K562 (cell line): Measurements from ENCODE around the gene KISS1. TPM values are rescaled to one million over a fixed set of nuclear protein-coding genes. Genes with fewer than 3 reads are reported as not detected.

Source experiments
- ASH1L ChIP-seq: fragments of 450-650 bp; IDR thresholded peaks from 2 replicates; pipeline ENCODE4 v1.6.1; 2018; ENCODE audit warnings: borderline replicate concordance, mild to moderate bottlenecking, low read depth; ENCODE audit not compliant: partially characterized antibody
- BMI1 ChIP-seq: fragments of 150-350 bp; IDR thresholded peaks from 2 replicates; pipeline ENCODE4 v1.6.1; 2014; ENCODE audit warnings: low read length
- CC2D1A ChIP-seq: fragments of 450-650 bp; IDR thresholded peaks from 2 replicates; pipeline ENCODE4 v1.6.1; 2017; ENCODE audit warnings: mild to moderate bottlenecking
- CHCHD3 ChIP-seq: fragments of 250-450 bp; sonication (Bioruptor Pico); IDR thresholded peaks from 2 replicates; pipeline ENCODE4 v2.1.2; 2022; ENCODE audit warnings: mild to moderate bottlenecking
- CREB1 ChIP-seq, 2 experiments: sonication (generic) in 1 of 2; formaldehyde crosslinking in 1 of 2; IDR thresholded peaks; 2 replicates each; pipeline versions ENCODE4 v1.6.1 to v1.8.0; 2012 to 2022; ENCODE audit warnings: inconsistent platforms in 1 of 2, mild to moderate bottlenecking in 1 of 2, missing genetic modification reagents in 1 of 2, moderate library complexity in 1 of 2
- CREM ChIP-seq: IDR thresholded peaks from 2 replicates; pipeline ENCODE4 v1.6.1; 2014; ENCODE audit warnings: antibody characterized with exemption, low read depth
- FOXK1 ChIP-seq: sonication (generic); formaldehyde crosslinking; IDR thresholded peaks from 2 replicates; pipeline ENCODE4 v1.8.0; 2022; ENCODE audit warnings: missing genetic modification reagents, mild to moderate bottlenecking, borderline replicate concordance
- HNRNPH1 ChIP-seq: fragments of 200-400 bp; formaldehyde crosslinking; optimal IDR thresholded peaks from 2 replicates; pipeline ENCODE3; 2017; ENCODE audit warnings: low read depth, mild to moderate bottlenecking, low read length, moderate library complexity
- HNRNPLL ChIP-seq: fragments of 200-400 bp; formaldehyde crosslinking; IDR thresholded peaks from 2 replicates; pipeline ENCODE4 v1.6.1; 2017; ENCODE audit warnings: low read length, low read depth, mild to moderate bottlenecking; ENCODE audit not compliant: poor library complexity, severe bottlenecking
- IFI16 ChIP-seq: fragments of 250-450 bp; sonication (Bioruptor Pico); IDR thresholded peaks from 2 replicates; pipeline ENCODE4 v2.1.2; 2022; ENCODE audit warnings: mild to moderate bottlenecking, inconsistent platforms
- IRF2 ChIP-seq: sonication (generic); formaldehyde crosslinking; IDR thresholded peaks from 2 replicates; pipeline ENCODE4 v1.8.1; 2022; ENCODE audit warnings: mild to moderate bottlenecking, missing genetic modification reagents
- JUND ChIP-seq, 2 experiments: IDR thresholded peaks; 2 replicates in 1 of 2; 3 replicates in 1 of 2; pipeline ENCODE4 v1.6.1; 2011; ENCODE audit warnings: borderline replicate concordance in 2 of 2, low read depth in 2 of 2, low read length in 2 of 2, improper control_type of control experiment in 1 of 2, missing biosample characterization in 1 of 2, missing genetic modification characterization in 1 of 2, missing genetic modification reagents in 1 of 2
- KLF13 ChIP-seq: fragments of 450-650 bp; IDR thresholded peaks from 2 replicates; pipeline ENCODE4 v1.6.1; 2016; ENCODE audit warnings: missing genetic modification characterization, low read depth, mild to moderate bottlenecking, missing compliant biosample characterization, moderate library complexity, borderline replicate concordance
- NR2C1 ChIP-seq, 2 experiments: fragments of 450-650 bp; IDR thresholded peaks; 2 replicates each; pipeline ENCODE4 v1.6.1; 2017; ENCODE audit warnings: mild to moderate bottlenecking in 2 of 2, antibody characterized with exemption in 1 of 2, inconsistent platforms in 1 of 2, missing compliant biosample characterization in 1 of 2, missing genetic modification characterization in 1 of 2
- PHB ChIP-seq: fragments of 250-450 bp; sonication (Bioruptor Pico); IDR thresholded peaks from 2 replicates; pipeline ENCODE4 v1.5.0; 2021
- PML ChIP-seq: IDR thresholded peaks from 2 replicates; pipeline ENCODE4 v1.6.1; 2012; ENCODE audit warnings: low read length, inconsistent platforms
- PRPF4 ChIP-seq: fragments of 200-400 bp; formaldehyde crosslinking; IDR thresholded peaks from one replicate; pipeline ENCODE4 v1.6.1; 2017; ENCODE audit warnings: low read length, low read depth, mild to moderate bottlenecking; ENCODE audit not compliant: insufficient read depth, poor library complexity, severe bottlenecking
- SRF ChIP-seq, 2 experiments: fragments of 250-450, 450-650 bp in 1 of 2; sonication (Bioruptor Pico) in 1 of 2; sonication (generic) in 1 of 2; formaldehyde crosslinking; IDR thresholded peaks; 2 replicates each; pipeline versions ENCODE4 v1.5.0 to v1.5.1; 2020 to 2022; ENCODE audit warnings: mild to moderate bottlenecking in 1 of 2, missing genetic modification reagents in 1 of 2
- TEAD1 ChIP-seq, 2 experiments: fragments of 450-650 bp in 1 of 2; sonication (generic) in 1 of 2; formaldehyde crosslinking; IDR thresholded peaks; 2 replicates each; pipeline versions ENCODE4 v1.4.0 to v1.8.0; 2020 to 2022; ENCODE audit warnings: mild to moderate bottlenecking in 2 of 2, missing genetic modification reagents in 1 of 2
- TEAD4 ChIP-seq, 2 experiments: sonication (generic) in 1 of 2; formaldehyde crosslinking in 1 of 2; IDR thresholded peaks; 2 replicates each; pipeline versions ENCODE4 v1.6.1 to v1.8.0; 2012 to 2022; ENCODE audit warnings: borderline replicate concordance in 1 of 2, inconsistent platforms in 1 of 2, low read length in 1 of 2, mild to moderate bottlenecking in 1 of 2, missing genetic modification reagents in 1 of 2
- ZBTB7A ChIP-seq: IDR thresholded peaks from 2 replicates; pipeline ENCODE4 v1.6.1; 2011; ENCODE audit warnings: low read depth, mild to moderate bottlenecking, low read length, moderate library complexity, borderline replicate concordance; ENCODE audit not compliant: control insufficient read depth
- ZKSCAN8 ChIP-seq: fragments of 200-800 bp; sonication (Bioruptor generic); IDR thresholded peaks from 2 replicates; pipeline ENCODE4 v1.6.1; 2016; ENCODE audit warnings: missing genetic modification characterization, missing compliant biosample characterization
- ZNF140 ChIP-seq: fragments of 250-450 bp; sonication (Bioruptor Pico); IDR thresholded peaks from 2 replicates; pipeline ENCODE4 v1.8.0; 2021; ENCODE audit warnings: moderate library complexity, mild to moderate bottlenecking, inconsistent platforms
- ZNF212 ChIP-seq: fragments of 450-650 bp; formaldehyde crosslinking; IDR thresholded peaks from 2 replicates; pipeline ENCODE4 v1.4.0; 2020; ENCODE audit warnings: mild to moderate bottlenecking
- ZNF347 ChIP-seq: fragments of 450-650 bp; formaldehyde crosslinking; IDR thresholded peaks from 2 replicates; pipeline ENCODE4 v1.4.0; 2020; ENCODE audit warnings: low read depth, mild to moderate bottlenecking, moderate library complexity
- ZNF445 ChIP-seq: fragments of 250-450 bp; sonication (Bioruptor Pico); IDR thresholded peaks from 2 replicates; pipeline ENCODE4 v1.4.0; 2020; ENCODE audit warnings: low read depth, mild to moderate bottlenecking, moderate library complexity
- ZNF561 ChIP-seq: fragments of 450-650 bp; formaldehyde crosslinking; conservative IDR thresholded peaks from 2 replicates; pipeline ENCODE4 v1.4.0; 2020; ENCODE audit warnings: mild to moderate bottlenecking, moderate library complexity
- ZNF57 ChIP-seq: fragments of 450-650 bp; formaldehyde crosslinking; IDR thresholded peaks from 2 replicates; pipeline ENCODE4 v1.4.0; 2020; ENCODE audit warnings: mild to moderate bottlenecking, moderate library complexity
- polyA plus RNA-seq, 8 experiments: library from polyadenylated mRNA; depleted of rRNA in 4 of 8; stranded (reverse) in 5 of 8; unstranded in 3 of 8; fragments of >200 nt; fragmentation: Nextera tagmentation in 2 of 8; fragmentation: Illumina TruSeq in 1 of 8; extraction: Ambion mirVana in 2 of 8; extraction: Trizol in 1 of 8; gene quantifications; 2 replicates each; pipeline versions ENCODE4 v1.2.1 to v1.2.3, GENCODE V29; 2011 to 2014; ENCODE audit warnings: inconsistent platforms in 1 of 8, missing spikeins in 1 of 8
- total RNA-seq, 7 experiments: library from RNA; depleted of rRNA in 6 of 7; stranded (reverse); fragments of >200 nt in 6 of 7; fragmentation: Illumina TruSeq in 2 of 7; extraction: Trizol in 2 of 7; gene quantifications; 2 replicates each; pipeline versions ENCODE4 v1.2.1 to v1.2.3, GENCODE V29; 2011 to 2021; ENCODE audit warnings: low replicate concordance in 1 of 7
- TF ChIP-seq, protein P1 (sequence below): fragments of 450-650 bp; formaldehyde crosslinking; IDR thresholded peaks from 2 replicates; pipeline ENCODE4 v1.4.0; 2020; ENCODE audit warnings: mild to moderate bottlenecking, moderate library complexity

The KISS1 gene
- total and polyA plus RNA-seq, 9 of the 15 experiments (the other 6 are each of a cell fraction or from before 2014, with no cell fraction given) = 0.31 TPM; not detected in 8

DNA sequence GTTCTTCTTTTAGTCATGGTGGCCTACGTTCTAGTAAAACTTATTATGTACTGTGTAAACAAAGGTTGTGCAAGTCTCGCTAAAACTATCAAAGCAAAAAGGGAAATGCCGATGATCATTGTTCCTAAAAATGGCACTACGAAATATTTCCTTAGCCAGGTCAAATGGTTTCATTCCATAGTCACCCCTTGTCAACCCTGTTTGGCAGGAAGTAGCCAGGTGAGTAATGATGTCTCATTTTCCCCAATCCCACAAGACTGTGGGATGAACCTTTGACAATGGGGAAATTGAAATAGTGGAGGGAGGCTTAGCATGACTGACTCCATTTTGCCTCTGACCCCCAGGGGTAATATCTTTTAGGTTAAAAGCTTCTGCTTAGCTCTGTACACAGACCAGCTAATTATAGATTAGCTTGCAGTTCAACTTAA, 24.5 kb downstream of the KISS1 start (continued):
- TF ChIP-seq TEAD4 (IDR thresholded peaks at IDR 0.05; ENCODE audit: low read length) = no peak
- TF ChIP-seq TEAD4 (CRISPR knock-in tag; IDR thresholded peaks at IDR 0.05; ENCODE audit: borderline replicate concordance) = no peak
- TF ChIP-seq PML = no peak
- TF ChIP-seq ZKSCAN8 = peak; percentile 93
- TF ChIP-seq ZNF140 = no peak
- TF ChIP-seq FOXK1 (CRISPR knock-in tag) = no peak
- TF ChIP-seq ASH1L = no peak
- TF ChIP-seq BMI1 = no peak
- TF ChIP-seq ZNF57 (CRISPR knock-in tag) = peak; percentile 91
- no peak for TF ChIP-seq CC2D1A
- no peak for TF ChIP-seq ZBTB7A
- no peak for TF ChIP-seq KLF13
- TF ChIP-seq SRF (CRISPR knock-in tag; IDR thresholded peaks at IDR 0.05) = no peak
- TF ChIP-seq ZNF445 (CRISPR knock-in tag) = peak; percentile 96
- TF ChIP-seq CREB1 (IDR thresholded peaks at IDR 0.05) = no peak
- no peak for TF ChIP-seq CREB1 (CRISPR knock-in tag; IDR thresholded peaks at IDR 0.05)
- TF ChIP-seq TEAD1 (CRISPR knock-in tag; IDR thresholded peaks at IDR 0.05) = peak in 1 of 2 experiments; percentile 97; a peak in 2 of 4 replicates
- TF ChIP-seq IFI16 = peak; percentile 58; the same call in 1 of the 2 replicates
- TF ChIP-seq ZNF561 = peak; percentile 83; the same call in 1 of the 2 replicates
- no peak for TF ChIP-seq PRPF4
- TF ChIP-seq, protein P1, sequence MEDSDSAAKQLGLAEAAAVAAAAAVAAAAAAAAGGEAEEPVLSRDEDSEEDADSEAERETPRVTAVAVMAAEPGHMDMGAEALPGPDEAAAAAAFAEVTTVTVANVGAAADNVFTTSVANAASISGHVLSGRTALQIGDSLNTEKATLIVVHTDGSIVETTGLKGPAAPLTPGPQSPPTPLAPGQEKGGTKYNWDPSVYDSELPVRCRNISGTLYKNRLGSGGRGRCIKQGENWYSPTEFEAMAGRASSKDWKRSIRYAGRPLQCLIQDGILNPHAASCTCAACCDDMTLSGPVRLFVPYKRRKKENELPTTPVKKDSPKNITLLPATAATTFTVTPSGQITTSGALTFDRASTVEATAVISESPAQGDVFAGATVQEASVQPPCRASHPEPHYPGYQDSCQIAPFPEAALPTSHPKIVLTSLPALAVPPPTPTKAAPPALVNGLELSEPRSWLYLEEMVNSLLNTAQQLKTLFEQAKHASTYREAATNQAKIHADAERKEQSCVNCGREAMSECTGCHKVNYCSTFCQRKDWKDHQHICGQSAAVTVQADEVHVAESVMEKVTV (CRISPR knock-in tag) = peak; percentile 60
- no peak for TF ChIP-seq PHB (CRISPR knock-in tag)
- peak; percentile 95 for TF ChIP-seq ZNF347 (CRISPR knock-in tag)
- TF ChIP-seq JUND (IDR thresholded peaks at IDR 0.05; ENCODE audit: borderline replicate concordance, low read depth, low read length) = no peak
- TF ChIP-seq JUND (tag; IDR thresholded peaks at IDR 0.05; ENCODE audit: borderline replicate concordance, low read depth, low read length) = no peak
- TF ChIP-seq CREM = no peak
- no peak for TF ChIP-seq HNRNPH1
- no peak for TF ChIP-seq HNRNPLL
- TF ChIP-seq IRF2 (CRISPR knock-in tag) = no peak
- no peak for TF ChIP-seq NR2C1 (IDR thresholded peaks at IDR 0.05)
- peak; percentile 71 for TF ChIP-seq NR2C1 (tag; IDR thresholded peaks at IDR 0.05)
- no peak for TF ChIP-seq CHCHD3 (CRISPR knock-in tag)
- peak; percentile 87; the same call in 1 of the 2 replicates for TF ChIP-seq ZNF212 (CRISPR knock-in tag)
